ENCODE measurements around the gene STPG4.

GRCh38 chr2:47112665-47113435 lies 42.3 kb downstream of the STPG4 start:
- TF ChIP-seq CTCF (IDR thresholded peaks at IDR 0.05): no peak
- no peak for TF ChIP-seq EP300 (IDR thresholded peaks at IDR 0.05; ENCODE audit: low read depth)
- no peak for TF ChIP-seq POLR2A (IDR thresholded peaks at IDR 0.05)
- no peak for TF ChIP-seq POLR2AphosphoS5 (IDR thresholded peaks at IDR 0.05)

Data from transverse colon (tissue), 4 donors.